GM19463 (cell line): ENCODE results near the gene EPB41L2.
"Not testable (repeated sequence)": the region's sequence is repeated elsewhere in the genome, so short reads cannot be mapped to it uniquely, and the experiment has no call there.

Experiments
- ATAC-seq: cut with Tn5 transposase; IDR thresholded peaks from one replicate; pipeline ENCODE4 v1.9.1; 2021; ENCODE audit warnings: mild to moderate bottlenecking, moderate library complexity; ENCODE audit not compliant: unreplicated experiment

EPB41L2 gene

DNA sequence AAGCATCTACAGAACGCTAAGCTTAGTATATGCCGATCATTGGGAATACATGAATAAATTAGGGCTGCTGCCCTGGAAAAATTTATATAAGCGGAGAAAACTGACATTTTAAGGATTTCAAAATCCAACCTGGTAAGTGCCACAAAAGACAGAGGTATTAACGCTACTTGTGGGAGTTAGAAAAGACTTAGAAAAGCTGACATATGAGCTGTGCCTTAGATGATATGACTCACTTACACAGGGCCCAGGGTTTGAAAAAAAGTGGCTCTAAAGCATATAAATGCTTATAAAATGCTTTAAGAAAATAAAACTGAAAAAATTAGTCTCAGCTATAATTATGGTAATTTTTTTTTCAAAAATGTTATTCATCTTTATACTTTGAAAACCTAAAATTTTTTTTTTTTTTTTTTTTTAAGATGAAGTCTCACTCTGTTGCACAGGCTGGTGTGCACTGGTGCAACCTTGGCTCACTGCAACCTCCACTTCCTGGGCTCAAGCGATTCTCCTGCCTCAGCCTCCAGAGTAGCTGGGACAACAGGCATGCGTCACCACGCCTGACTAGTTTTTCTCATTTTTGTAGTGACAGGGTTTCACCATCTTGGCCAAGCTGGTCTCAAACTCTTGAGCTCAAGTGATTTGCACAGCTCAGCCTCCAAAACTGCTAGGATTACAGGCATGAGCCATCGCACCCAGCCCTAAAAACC, 25.7 kb downstream of the EPB41L2 start:
- no peak for ATAC-seq

DNA sequence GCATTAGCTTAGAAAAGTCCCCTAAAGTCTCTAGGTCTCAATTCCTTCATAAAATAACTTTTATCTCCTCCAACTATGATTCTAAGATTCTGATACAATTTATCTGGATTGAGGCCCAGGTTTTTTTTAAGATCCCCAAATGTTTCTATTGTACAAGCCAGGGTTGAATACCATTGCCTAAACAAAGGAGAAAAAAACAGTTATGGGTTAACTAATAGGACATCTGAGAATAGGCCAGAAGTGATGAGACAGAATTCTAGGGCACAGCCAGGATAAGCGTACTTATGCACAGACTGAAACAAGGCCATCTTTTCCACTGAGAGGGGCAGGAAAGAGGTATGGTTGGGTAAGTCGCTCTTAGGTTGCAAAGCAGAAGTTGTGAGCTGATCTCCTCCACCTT, 26.4 kb downstream of the EPB41L2 start:
- no peak for ATAC-seq

DNA sequence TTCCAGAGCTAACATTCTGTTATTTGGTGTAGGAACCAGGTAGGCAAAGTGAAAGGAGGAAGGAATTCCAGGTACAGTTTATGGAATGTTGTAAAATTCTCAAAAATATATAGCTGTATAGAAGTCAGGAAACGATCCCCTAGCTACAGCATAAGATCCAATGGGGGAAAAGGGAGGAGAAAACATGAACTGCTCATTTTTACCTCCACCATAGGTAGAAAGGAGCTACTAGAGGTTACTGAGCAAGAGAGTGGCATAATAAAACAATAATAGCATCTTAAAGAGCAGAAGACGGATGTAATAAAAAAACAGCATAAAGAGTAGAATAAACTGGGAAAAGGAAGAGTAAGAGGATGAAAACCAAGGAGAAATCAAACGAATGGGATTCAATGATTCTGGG, 26.9 kb downstream of the EPB41L2 start:
- ATAC-seq: no peak

DNA sequence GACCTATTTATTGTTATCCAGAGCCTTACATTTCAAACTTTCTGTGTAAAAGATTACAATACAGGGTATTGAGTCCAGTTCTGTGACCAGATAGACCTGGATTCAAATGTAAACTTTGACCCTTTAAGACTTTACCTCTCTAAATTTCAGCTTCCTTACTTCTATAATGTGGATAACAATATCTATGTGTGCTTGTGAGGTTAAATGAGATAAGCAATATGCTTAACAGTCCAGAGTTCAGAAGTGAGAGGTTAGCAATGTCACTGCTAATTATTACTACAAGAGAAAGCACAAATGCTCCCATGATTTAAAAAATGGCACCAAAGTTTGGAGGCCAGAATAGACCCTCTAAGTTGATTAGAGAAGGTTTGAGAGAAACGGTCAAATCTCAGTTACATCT, 27.5 kb downstream of the EPB41L2 start:
- no peak for ATAC-seq

DNA sequence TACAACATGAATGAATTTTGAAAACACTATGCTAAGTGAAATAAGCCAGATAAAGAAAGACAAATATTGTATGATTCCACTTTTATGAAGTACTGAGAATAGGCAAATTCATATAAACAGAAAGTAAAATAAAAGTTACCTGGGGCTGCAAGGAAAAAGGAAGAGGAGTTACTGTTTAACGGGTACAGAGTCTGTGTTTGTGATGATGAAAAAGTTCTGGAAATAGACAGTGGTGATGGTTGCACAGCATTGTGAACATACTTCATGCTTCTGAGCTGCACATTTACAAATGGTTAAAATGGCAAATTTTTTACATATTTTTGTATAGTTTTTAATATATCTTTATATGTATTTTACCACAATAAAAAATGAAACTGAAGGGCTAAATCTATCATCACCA, 29.4 kb downstream of the EPB41L2 start:
- no peak for ATAC-seq

DNA sequence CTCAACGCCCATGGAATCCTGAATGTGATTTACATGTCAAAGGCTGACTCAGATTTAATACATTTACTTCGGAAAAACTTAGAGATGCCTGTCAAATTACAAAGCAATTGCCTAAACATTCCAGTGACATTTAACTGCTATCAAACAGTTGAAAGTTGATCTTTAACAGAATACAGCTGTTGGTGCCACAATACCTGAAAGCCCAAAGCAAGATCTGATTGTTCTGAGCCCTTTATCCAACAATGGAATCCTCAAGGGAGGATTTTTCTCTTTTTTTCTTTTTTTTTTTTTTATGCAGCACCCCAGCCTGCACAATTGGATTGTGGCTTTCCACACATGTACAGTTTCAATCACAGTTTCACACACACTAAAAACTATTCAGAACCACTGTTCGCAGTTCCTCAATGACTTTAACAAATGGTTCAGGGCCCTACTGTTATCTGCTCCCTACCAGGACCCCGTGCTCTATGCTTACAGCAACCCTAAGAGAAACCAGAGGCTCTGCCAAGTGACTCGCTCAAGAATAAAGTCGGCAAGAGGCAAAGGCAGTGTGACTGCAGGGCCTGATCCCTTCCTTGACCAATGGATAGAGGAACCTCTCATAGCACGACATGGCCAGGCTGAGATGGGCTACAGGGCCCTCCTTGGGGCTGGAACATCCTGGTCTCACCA, 33.3 kb downstream of the EPB41L2 start:
- ATAC-seq: peak; percentile 91

GRCh38 chr6:131027326-131027725, 35.7 kb downstream of the EPB41L2 start:
- no peak for ATAC-seq

DNA sequence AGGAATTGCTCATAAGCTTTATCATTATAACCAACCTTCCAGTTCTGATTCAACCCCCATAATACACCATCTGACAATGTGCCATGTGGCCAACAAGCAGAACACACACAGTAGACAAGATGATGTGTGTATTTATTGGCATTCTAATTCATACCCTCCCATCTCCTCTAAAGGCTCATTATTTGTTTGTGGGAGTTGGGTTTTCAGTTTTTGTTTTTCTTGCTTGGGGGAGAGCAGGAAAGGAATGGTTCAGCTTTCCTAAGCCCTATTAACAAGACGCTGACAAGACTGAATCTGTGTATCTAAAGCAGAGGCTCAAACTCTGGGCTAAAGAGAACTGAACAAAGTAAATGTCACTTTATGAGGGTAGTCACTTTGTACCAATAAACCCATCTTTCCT, 36.8 kb downstream of the EPB41L2 start:
- ATAC-seq: no peak

GRCh38 chr6:131024565-131024964, 38.5 kb downstream of the EPB41L2 start:
- ATAC-seq: no peak

- no peak for ATAC-seq
Observed at GRCh38 chr6:131023834-131024504, 39.1 kb downstream of the EPB41L2 start.

GRCh38 chr6:131022691-131023090, 40.4 kb downstream of the EPB41L2 start:
- no peak for ATAC-seq

DNA sequence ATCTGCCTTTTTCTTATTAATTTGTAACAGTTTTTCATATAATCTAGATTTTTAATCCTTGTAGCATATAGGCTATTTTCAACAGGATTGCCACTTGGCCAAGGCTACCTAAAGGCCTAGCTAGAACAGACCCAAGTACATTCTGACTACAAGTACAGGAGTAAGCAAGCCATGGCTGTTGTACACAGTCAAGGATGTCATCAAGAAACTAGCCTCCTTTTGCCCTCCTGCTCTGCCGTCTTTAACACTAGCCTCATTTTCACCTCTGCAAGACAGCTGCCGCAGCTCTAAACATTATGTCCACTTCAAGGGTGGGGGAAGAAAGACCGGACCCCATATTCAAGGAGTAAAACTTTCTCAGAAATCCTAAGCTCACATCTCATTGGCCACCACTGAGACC, 45.1 kb downstream of the EPB41L2 start:
- no peak for ATAC-seq

GRCh38 chr6:131015630-131016263, 47.3 kb downstream of the EPB41L2 start:
- ATAC-seq: no peak

DNA sequence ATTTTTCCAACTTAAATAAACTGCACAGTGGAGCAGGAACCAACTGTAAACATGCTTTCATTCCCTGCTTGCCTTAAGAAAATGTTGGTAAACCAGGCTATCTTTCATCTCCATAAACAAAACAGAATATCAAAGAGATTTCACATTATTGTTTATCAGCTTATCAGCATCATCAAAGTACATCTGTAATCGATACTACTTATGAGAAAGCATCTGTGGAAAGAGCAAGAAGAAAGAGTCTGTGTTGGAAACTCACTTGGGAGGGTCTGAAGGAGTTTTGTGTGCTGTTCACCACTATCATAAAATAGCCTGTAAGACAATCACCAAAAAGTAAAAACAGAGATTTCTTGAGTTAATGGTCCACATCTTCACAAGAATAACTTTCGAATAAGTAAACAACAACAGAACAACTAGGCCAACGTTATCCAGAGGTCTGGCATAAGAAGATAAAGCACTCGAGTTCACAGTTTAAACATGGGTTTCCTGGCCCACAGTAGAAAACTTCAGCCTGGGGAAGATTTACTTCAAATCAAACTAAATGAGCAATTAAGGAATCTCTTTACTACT, 47.9 kb downstream of the EPB41L2 start:
- ATAC-seq: no peak

DNA sequence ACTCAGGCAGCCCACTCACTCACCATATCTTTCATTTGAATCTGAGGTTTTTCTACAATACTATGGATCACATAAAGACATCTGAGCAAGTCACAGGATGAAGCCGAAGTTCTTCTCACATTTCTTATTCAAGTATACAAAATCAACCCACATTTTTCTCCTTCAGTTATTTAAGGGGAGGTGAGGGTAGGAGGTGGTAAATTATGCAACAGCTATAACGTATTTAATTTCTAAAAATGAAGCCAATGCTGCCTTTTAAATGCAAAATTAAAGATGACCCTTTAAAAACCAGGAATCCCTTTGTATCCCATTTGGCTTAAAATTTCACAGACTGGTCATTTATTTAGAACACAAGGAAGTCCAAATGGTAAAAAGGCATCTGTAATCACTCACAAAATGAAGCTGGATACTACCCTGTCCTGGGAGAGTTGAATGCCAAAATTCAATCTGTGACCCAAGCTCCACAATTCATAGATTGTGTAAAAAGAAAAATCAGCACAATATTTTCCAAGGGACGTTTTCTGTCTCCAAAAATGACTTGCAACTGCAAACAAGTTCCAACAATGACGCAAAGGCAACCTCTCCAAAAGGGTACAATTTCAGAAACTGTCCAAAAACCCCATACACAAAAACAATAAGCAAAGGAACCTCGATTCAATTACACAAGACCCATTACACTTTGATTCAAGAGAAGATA, 48.8 kb downstream of the EPB41L2 start:
- no peak for ATAC-seq

- no peak for ATAC-seq
Observed at GRCh38 chr6:131013495-131013894, 49.5 kb downstream of the EPB41L2 start.

DNA sequence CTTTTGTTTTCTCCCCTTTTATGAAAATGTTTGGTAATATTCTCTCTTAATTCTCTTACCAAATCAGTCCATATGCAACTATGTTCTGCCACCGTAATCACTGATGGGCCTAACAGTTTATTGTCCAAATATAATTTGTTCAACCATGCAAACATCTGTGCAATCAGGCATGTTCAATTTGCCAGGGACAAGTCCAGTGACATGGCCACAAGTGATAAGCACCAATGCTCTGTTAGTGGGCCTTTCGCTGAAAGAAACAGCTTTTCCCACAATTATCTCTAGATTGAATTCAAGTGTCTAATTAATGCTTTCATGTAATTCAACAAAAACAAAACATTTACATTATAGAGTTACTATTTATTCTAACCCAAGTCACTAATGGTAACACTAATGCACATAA, 53.3 kb downstream of the EPB41L2 start:
- no peak for ATAC-seq

DNA sequence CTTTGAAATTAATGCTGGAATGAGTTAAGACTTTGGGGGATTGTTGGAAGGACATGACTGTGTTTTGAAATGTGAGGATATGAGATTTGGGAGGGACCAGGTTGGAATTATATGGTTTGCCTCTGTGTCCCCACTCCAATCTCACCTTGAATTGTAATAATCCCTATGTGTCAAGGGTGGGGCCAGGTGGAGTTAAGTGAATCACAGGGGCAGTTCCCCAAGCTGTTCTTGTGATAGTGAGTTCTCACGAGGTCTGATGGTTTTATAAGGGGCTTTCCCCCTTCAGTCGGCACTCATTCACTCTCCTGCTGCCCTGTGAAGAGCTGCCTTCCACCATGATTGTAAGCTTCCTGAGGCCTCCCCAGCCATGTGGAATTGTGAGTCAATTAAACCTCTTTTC, 54.1 kb downstream of the EPB41L2 start:
- not testable (repeated sequence) for ATAC-seq

DNA sequence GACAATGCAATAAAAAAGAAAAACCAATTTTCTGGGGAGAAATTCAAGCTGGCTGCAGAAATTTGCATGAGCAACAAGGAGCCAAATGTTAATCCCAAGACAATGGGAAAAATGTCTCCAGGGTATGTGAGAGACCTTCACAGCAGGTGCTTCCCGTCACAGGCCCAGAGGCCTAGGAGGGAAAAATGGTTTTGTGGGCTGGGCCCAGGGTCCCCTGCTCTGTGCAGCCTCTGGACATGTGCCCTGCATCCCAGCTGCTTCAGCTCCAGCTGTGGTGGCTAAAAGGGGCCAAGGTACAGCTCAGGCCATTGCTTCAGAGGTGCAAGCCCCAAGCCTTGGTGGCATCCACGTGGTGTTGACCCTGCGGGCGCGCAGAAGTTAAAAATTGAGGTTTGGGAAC, 55.1 kb downstream of the EPB41L2 start:
- not testable (repeated sequence) for ATAC-seq

GRCh38 chr6:131007286-131007685, 55.8 kb downstream of the EPB41L2 start:
- no peak for ATAC-seq
